GM19463 (cell line): ENCODE measurements around the gene GLO1.

ENCODE experiments used
- ATAC-seq: cut with Tn5 transposase; IDR thresholded peaks from one replicate; pipeline ENCODE4 v1.9.1; 2021; ENCODE audit warnings: mild to moderate bottlenecking, moderate library complexity; ENCODE audit not compliant: unreplicated experiment

GLO1 gene

DNA sequence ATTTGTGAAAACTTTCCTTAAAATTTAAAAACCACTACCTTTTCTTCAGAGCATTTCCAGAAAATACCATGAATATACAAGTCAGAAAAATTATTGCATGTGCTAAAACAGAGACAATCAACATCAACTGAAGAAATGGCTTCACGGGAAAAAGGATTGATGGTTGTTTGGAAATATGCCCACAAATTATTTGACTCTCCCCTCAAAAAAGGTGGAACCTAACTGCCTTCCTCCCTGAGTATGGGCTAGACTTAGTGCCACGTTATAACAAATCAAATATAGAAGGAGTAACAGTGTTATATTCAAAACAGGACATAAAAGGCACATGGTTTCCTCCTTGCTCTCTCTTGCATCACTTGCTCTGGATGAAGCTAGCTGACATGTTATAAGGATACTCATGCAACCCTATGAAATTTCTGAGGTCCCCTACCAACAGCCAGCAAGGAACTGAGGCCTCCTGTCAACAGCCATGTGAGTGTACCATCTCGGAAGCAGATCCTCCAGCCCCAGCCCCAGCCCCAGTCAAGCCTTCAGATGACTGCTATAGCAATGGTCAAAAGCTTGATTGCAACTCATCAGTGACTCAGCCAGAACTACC is 71.7 kb downstream of the GLO1 start:
- ATAC-seq, result no peak
